Naive thymus-derived CD8-positive, alpha-beta T cell (primary cell): ENCODE results near the gene TEAD1. TPM values are rescaled to one million over a fixed set of nuclear protein-coding genes. Genes with fewer than 3 reads are reported as not detected.

ENCODE experiments used
- ATAC-seq, 2 donors: fragments of 150-1000 bp; cut with Tn5 transposase in 1 of 2; sonication (Bioruptor Pico), chemical (Tn5 transposase) in 1 of 2; 1 replicate in 1 of 2; 2 replicates in 1 of 2; pipeline ENCODE4 v1.10.0; 2021; ENCODE audit warnings: mild to moderate bottlenecking in 2 of 2, moderate library complexity in 2 of 2
- POLR2A ChIA-PET: fragments of 350-600 bp; sonication (Branson Sonifier 250); formaldehyde crosslinking; loops from one replicate; lab custom pipeline; 2021; ENCODE audit warnings: antibody characterized with exemption; lab: Charles Lee
- DNase-seq, 10 donors: peaks; one replicate each; pipeline versions ENCODE4 v3.0.0 to v3.0.0-alpha.2; 2020 to 2022
- H3K27ac Mint-ChIP-seq, 10 donors: one replicate each; pipeline ENCODE4 v1.8.0; 2020 to 2022; ENCODE audit warnings: mild to moderate bottlenecking in 10 of 10, mixed read lengths in 10 of 10, moderate library complexity in 4 of 10, inconsistent platforms in 1 of 10
- H3K27me3 Mint-ChIP-seq, 5 donors: one replicate each; pipeline ENCODE4 v1.8.0; 2021 to 2022; ENCODE audit warnings: mixed read lengths in 5 of 5
- H3K36me3 Mint-ChIP-seq, 3 donors: one replicate each; pipeline ENCODE4 v1.8.0; 2020 to 2022; ENCODE audit warnings: mixed read lengths in 3 of 3, mild to moderate bottlenecking in 2 of 3, inconsistent platforms in 1 of 3
- H3K4me1 Mint-ChIP-seq, 4 donors: one replicate each; pipeline ENCODE4 v1.8.0; 2021 to 2022; ENCODE audit warnings: mixed read lengths in 4 of 4
- H3K4me3 Mint-ChIP-seq, 10 donors: one replicate each; pipeline ENCODE4 v1.8.0; 2020 to 2022; ENCODE audit warnings: mild to moderate bottlenecking in 10 of 10, mixed read lengths in 10 of 10, moderate library complexity in 6 of 10, inconsistent platforms in 1 of 10
- H3K9me3 Mint-ChIP-seq, 9 donors: one replicate each; pipeline ENCODE4 v1.8.0; 2020 to 2022; ENCODE audit warnings: mixed read lengths in 9 of 9, mild to moderate bottlenecking in 3 of 9, inconsistent platforms in 1 of 9, moderate library complexity in 1 of 9
- polyA plus RNA-seq, 3 donors: library from polyadenylated mRNA; unstranded; fragments of 300-500 nt; fragmentation: Illumina TruSeq; gene quantifications; one replicate each; pipeline ENCODE4 v1.2.3, GENCODE V29; 2021
- total RNA-seq, 8 experiments: library from RNA in 2 of 8; stranded (reverse) in 2 of 8; gene quantifications; one replicate each; pipeline ENCODE4 v1.2.3 and lab custom pipeline; 2021 to 2026

The TEAD1 gene
- total and polyA plus RNA-seq, 5 experiments from 2014 or later, result not detected

- H3K27ac Mint-ChIP-seq, result no peak overlapping the region
- H3K4me3 Mint-ChIP-seq, result no peak overlapping the region
- peaks cover 2 to 9% (median 6%) of the 10 kb centered on the region in 4 donors for H3K4me1 Mint-ChIP-seq
- ATAC-seq, result no peak
- no peaks in the 10 kb centered on the region for H3K9me3 Mint-ChIP-seq
- DNase-seq, result no peak
- no peaks in the 10 kb centered on the region for H3K36me3 Mint-ChIP-seq
- H3K27me3 Mint-ChIP-seq, result peaks cover 17 to 87% (median 29%) of the 10 kb centered on the region in 5 donors
- POLR2A ChIA-PET, result no interaction called here
Measured at GRCh38 chr11:12809864-12810567, 135.8 kb downstream of the TEAD1 start.

GRCh38 chr11:12810568-12810894 lies 136.3 kb downstream of the TEAD1 start:
- peaks cover 21 to 87% (median 32%) of the 10 kb centered on the region in 5 donors for H3K27me3 Mint-ChIP-seq
- POLR2A ChIA-PET, result no interaction called here

GRCh38 chr11:12811861-12812260 lies 137.6 kb downstream of the TEAD1 start:
- ATAC-seq (no peak), DNase-seq (no peak)
- Mint-ChIP-seq H3K27ac (no peak overlapping the region), H3K4me3 (no peak overlapping the region), H3K9me3 (peaks cover 0 to 1% (median 0%) of the 10 kb centered on the region in 9 donors), H3K4me1 (peaks cover 2 to 12% (median 7%) of the 10 kb centered on the region in 4 donors), H3K27me3 (peaks cover 23 to 89% (median 34%) of the 10 kb centered on the region in 5 donors), H3K36me3 (no peaks in the 10 kb centered on the region)
- POLR2A ChIA-PET, result no interaction called here

More at GRCh38 chr11:12810568-12810894, 136.3 kb downstream of the TEAD1 start:
- H3K4me3 Mint-ChIP-seq, result no peak overlapping the region
- no peaks in the 10 kb centered on the region for H3K9me3 Mint-ChIP-seq
- no peak for DNase-seq
- no peaks in the 10 kb centered on the region for H3K36me3 Mint-ChIP-seq
- no peak overlapping the region for H3K27ac Mint-ChIP-seq
- H3K4me1 Mint-ChIP-seq, result peaks cover 2 to 12% (median 7%) of the 10 kb centered on the region in 4 donors
- ATAC-seq, result no peak

- Mint-ChIP-seq H3K36me3 (no peaks in the 10 kb centered on the region), H3K27ac (no peak overlapping the region), H3K4me3 (no peak overlapping the region), H3K4me1 (peaks cover 2 to 12% (median 7%) of the 10 kb centered on the region in 4 donors), H3K9me3 (peaks cover 0 to 1% (median 0%) of the 10 kb centered on the region in 9 donors), H3K27me3 (peaks cover 18 to 89% (median 37%) of the 10 kb centered on the region in 5 donors)
- no peak for DNase-seq
- no peak for ATAC-seq
- POLR2A ChIA-PET, result no interaction called here
Measured at GRCh38 chr11:12812849-12813248, 138.6 kb downstream of the TEAD1 start.

- no peak overlapping the region for H3K4me3 Mint-ChIP-seq
- H3K36me3 Mint-ChIP-seq, result no peaks in the 10 kb centered on the region
- POLR2A ChIA-PET, result no interaction called here
- peaks cover 18 to 93% (median 38%) of the 10 kb centered on the region in 5 donors for H3K27me3 Mint-ChIP-seq
- H3K27ac Mint-ChIP-seq, result no peak overlapping the region
- DNase-seq (no peak), ATAC-seq (no peak)
- H3K9me3 Mint-ChIP-seq, result peaks cover 0 to 1% (median 0%) of the 10 kb centered on the region in 9 donors
- H3K4me1 Mint-ChIP-seq, result peaks cover 2 to 12% (median 7%) of the 10 kb centered on the region in 4 donors
Measured at GRCh38 chr11:12813371-12814225, 139.4 kb downstream of the TEAD1 start.

- H3K27me3 Mint-ChIP-seq, result peaks cover 14 to 86% (median 38%) of the 10 kb centered on the region in 5 donors
- H3K4me1 Mint-ChIP-seq, result peaks cover 2 to 12% (median 7%) of the 10 kb centered on the region in 4 donors
Measured at GRCh38 chr11:12815129-12815480, 140.9 kb downstream of the TEAD1 start.

GRCh38 chr11:12815931-12816494 lies 141.8 kb downstream of the TEAD1 start:
- Mint-ChIP-seq H3K27me3 (peaks cover 14 to 77% (median 35%) of the 10 kb centered on the region in 5 donors), H3K36me3 (no peaks in the 10 kb centered on the region), H3K9me3 (peaks cover 0 to 1% (median 0%) of the 10 kb centered on the region in 9 donors), H3K27ac (no peak overlapping the region), H3K4me3 (no peak overlapping the region), H3K4me1 (peaks cover 2 to 12% (median 7%) of the 10 kb centered on the region in 4 donors)
- DNase-seq, result no peak
- ATAC-seq, result no peak
- POLR2A ChIA-PET, result no interaction called here

More at GRCh38 chr11:12815129-12815480, 140.9 kb downstream of the TEAD1 start:
- Mint-ChIP-seq H3K9me3 (peaks cover 0 to 1% (median 0%) of the 10 kb centered on the region in 9 donors), H3K27ac (no peak overlapping the region), H3K4me3 (no peak overlapping the region), H3K36me3 (no peaks in the 10 kb centered on the region)
- no peak for ATAC-seq
- no peak for DNase-seq
- POLR2A ChIA-PET, result no interaction called here

- ATAC-seq, result no peak
- POLR2A ChIA-PET, result no interaction called here
- H3K4me1 Mint-ChIP-seq, result peaks cover 2 to 12% (median 6%) of the 10 kb centered on the region in 4 donors
- no peak for DNase-seq
- peaks cover 0 to 1% (median 0%) of the 10 kb centered on the region in 9 donors for H3K9me3 Mint-ChIP-seq
- no peak overlapping the region for H3K4me3 Mint-ChIP-seq
- no peak overlapping the region for H3K27ac Mint-ChIP-seq
- H3K27me3 Mint-ChIP-seq, result peaks cover 18 to 75% (median 36%) of the 10 kb centered on the region in 5 donors
- H3K36me3 Mint-ChIP-seq, result no peaks in the 10 kb centered on the region
Measured at GRCh38 chr11:12817681-12818332, 143.6 kb downstream of the TEAD1 start.

- H3K36me3 Mint-ChIP-seq, result no peaks in the 10 kb centered on the region
- H3K27ac Mint-ChIP-seq, result no peak overlapping the region
- H3K4me1 Mint-ChIP-seq, result peaks cover 1 to 12% (median 5%) of the 10 kb centered on the region in 4 donors
- POLR2A ChIA-PET, result no interaction called here
- DNase-seq (no peak), ATAC-seq (no peak)
- H3K9me3 Mint-ChIP-seq, result peaks cover 0 to 1% (median 0%) of the 10 kb centered on the region in 9 donors
- H3K27me3 Mint-ChIP-seq, result peaks cover 17 to 76% (median 33%) of the 10 kb centered on the region in 5 donors
- H3K4me3 Mint-ChIP-seq, result no peak overlapping the region
Measured at GRCh38 chr11:12818333-12819015, 144.3 kb downstream of the TEAD1 start.

- ATAC-seq (no peak), DNase-seq (no peak)
- Mint-ChIP-seq H3K4me3 (no peak overlapping the region), H3K27ac (no peak overlapping the region), H3K27me3 (peaks cover 15 to 70% (median 36%) of the 10 kb centered on the region in 5 donors), H3K36me3 (no peaks in the 10 kb centered on the region), H3K4me1 (peaks cover 0 to 1% (median 0%) of the 10 kb centered on the region in 4 donors), H3K9me3 (no peaks in the 10 kb centered on the region)
- POLR2A ChIA-PET, result no interaction called here
Measured at GRCh38 chr11:12822392-12823022, 148.3 kb downstream of the TEAD1 start.

GRCh38 chr11:12824281-12825041 lies 150.2 kb downstream of the TEAD1 start:
- no peak for DNase-seq
- POLR2A ChIA-PET, result no interaction called here

More at GRCh38 chr11:12824281-12825041, 150.2 kb downstream of the TEAD1 start:
- Mint-ChIP-seq H3K9me3 (peaks cover 0 to 7% (median 0%) of the 10 kb centered on the region in 9 donors), H3K27me3 (peaks cover 28 to 76% (median 51%) of the 10 kb centered on the region in 5 donors), H3K4me3 (no peak overlapping the region), H3K27ac (no peak overlapping the region), H3K4me1 (peaks cover 12 to 16% (median 15%) of the 10 kb centered on the region in 4 donors), H3K36me3 (no peaks in the 10 kb centered on the region)
- no peak for ATAC-seq
